GM18909 (cell line): ENCODE data around the gene GGCT.
"Not testable (repeated sequence)": the region's sequence is repeated elsewhere in the genome, so short reads cannot be mapped to it uniquely, and the experiment has no call there.

Experiments used
- ATAC-seq: cut with Tn5 transposase; IDR thresholded peaks from one replicate; pipeline ENCODE4 v1.9.1; 2021; ENCODE audit warnings: mild to moderate bottlenecking; ENCODE audit not compliant: unreplicated experiment, poor library complexity

Gene GGCT, protein sequence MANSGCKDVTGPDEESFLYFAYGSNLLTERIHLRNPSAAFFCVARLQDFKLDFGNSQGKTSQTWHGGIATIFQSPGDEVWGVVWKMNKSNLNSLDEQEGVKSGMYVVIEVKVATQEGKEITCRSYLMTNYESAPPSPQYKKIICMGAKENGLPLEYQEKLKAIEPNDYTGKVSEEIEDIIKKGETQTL

GRCh38 chr7:30504301-30505173 lies at the start of gene GGCT:
Gene GGCT (minus strand): TSS chr7:30504829. CDS start chr7:30504709, 120 bp downstream.
- peak; percentile 99 for ATAC-seq

GRCh38 chr7:30553546-30553945 lies 48.9 kb upstream of the GGCT start:
- ATAC-seq: no peak

DNA sequence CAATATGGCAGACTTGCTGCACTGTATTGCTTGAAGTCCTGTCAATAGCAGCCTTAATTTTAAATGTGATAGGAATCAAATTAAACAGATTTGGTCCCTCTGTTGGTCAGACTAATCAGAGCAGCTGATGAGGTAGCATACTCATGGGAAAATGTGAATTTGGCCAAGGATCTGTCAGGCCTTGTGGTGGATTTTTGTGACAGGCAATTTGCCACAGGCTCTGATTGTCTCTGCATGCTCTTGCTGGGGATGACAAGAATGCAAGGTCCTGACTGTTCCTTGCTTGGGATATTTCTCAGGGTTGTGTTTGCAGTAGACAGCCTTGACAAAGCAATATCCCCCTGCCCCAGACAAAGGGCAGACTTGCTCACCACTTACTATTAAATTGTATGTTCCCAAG lies 48.5 kb upstream of the GGCT start:
- no peak for ATAC-seq

- ATAC-seq: no peak
These were observed 47.7 kb upstream of the GGCT start for GRCh38 chr7:30552330-30552729.

DNA sequence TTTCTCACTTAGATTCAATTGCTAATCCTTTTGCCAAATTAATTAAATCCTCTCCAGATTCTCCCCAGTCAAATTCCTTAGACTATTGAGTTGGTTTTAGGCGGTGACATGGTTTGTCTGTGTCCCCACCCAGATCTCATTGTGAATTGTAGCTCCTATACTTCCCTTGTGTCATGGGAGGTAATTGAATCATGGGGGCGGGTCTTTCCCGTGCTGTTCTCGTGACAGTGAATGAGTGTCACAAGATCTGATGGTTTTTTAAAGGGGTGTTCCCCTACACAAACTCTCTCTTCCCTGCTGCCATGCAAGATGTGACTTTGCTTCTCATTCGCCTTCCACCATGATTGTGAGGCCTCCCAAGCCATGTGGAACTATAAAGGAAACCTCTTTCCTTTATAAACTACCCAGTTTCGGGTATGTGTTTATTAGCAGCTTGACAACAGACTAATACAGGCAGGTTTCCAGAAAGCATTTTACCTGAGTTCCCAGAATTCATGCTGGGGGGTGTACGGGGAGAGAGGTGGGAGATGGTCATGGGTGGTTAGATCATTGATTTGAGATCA lies 45.4 kb upstream of the GGCT start:
- ATAC-seq: no peak

- peak; percentile 69 for ATAC-seq
These were observed 44.2 kb upstream of the GGCT start for GRCh38 chr7:30548845-30549244.

DNA sequence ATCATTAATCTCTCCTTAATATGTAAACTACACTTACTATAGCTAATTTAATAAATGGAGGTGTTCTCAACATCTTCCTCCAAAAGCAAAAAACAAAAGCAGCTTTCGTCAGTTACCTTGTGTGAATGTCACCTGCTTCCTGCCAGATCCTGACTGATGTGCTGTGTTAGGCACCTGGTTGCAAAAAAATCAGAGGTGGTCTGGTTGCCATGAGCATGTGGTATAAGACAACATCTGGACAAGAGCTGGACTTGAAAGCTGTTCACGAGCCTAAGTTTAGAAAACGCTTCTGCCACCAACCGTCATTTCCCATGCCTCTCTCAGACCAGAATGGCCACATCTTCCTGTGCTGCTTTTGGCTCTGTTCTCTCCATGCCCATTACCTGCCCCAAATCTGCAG lies 42.0 kb upstream of the GGCT start:
- ATAC-seq: no peak

DNA sequence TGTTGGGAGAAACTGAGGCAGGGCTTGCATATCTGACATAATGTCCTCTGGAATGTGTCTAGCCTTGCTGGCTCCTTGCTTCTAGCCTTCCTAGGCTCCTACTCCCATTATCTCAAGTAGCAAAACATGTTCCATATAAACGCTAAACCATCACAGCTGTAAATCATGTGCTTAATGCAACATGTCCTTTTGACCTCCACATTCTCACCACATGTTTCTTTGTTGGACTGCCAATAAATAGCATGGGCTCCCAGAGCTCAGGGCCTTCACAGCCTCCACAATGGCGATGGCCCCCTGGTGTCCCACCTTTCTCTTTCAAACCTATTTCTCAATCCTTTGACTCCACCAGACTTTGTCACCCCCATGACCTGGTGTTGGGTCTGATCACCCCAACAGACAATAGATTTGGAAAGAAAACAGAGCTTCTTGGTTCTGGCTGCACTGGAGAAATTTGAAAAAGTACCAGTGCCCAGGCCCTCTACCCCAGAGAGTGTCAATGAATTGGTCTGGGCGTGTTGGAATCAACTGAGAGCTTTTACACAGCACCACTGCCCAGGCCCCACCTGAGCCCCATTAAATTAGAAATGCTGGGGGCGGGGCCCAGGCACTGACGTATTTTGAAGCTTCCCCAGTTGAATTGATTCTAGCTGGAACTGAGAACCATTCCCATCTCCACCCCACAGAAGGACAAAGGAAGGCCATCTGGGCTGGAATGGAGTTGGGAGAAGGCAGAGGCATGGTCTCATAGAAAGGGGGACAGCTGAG lies 41.3 kb upstream of the GGCT start:
- no peak for ATAC-seq

- no peak for ATAC-seq
These were observed 39.3 kb upstream of the GGCT start for GRCh38 chr7:30543813-30544525.

DNA sequence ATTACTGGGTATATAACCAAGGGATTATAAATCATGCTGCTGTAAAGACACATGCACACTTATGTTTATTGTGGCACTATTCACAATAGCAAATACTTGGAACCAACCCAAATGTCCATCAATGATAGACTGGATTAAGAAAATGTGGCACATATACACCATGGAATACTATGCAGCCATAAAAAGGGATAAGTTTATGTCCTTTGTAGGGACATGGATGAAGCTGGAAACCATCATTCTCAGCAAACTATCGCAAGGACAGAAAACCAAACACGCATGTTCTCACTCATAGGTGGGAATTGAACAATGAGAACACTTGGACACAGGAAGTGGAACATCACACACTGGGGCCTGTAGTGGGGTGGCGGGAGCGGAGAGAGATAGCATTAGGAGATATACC lies 38.5 kb upstream of the GGCT start:
- not testable (repeated sequence) for ATAC-seq

- no peak for ATAC-seq
These were observed 29.3 kb upstream of the GGCT start for GRCh38 chr7:30533886-30534285.

GRCh38 chr7:30531286-30531685 lies 26.7 kb upstream of the GGCT start:
- ATAC-seq: no peak

DNA sequence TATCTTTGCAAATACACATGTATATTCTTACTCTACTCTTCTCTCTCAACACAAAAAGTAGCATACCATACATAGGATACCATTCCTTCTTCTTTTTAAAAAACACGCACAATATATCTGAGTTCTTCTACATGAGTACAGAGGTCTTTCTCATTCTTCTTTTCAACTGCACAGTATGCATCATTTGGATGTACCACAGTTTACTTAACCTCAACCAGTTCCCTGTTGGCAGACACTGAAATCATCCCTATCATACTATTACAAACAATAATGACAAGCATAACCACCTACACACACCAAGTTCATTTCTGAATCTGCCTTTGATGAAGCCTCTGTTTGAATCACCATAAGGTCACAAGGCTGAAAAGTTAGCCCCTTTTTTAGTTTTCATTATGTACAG lies 25.7 kb upstream of the GGCT start:
- ATAC-seq: no peak

- no peak for ATAC-seq
These were observed 24.1 kb upstream of the GGCT start for GRCh38 chr7:30528779-30529178.

GRCh38 chr7:30527297-30527696 lies 22.7 kb upstream of the GGCT start:
- not testable (repeated sequence) for ATAC-seq

DNA sequence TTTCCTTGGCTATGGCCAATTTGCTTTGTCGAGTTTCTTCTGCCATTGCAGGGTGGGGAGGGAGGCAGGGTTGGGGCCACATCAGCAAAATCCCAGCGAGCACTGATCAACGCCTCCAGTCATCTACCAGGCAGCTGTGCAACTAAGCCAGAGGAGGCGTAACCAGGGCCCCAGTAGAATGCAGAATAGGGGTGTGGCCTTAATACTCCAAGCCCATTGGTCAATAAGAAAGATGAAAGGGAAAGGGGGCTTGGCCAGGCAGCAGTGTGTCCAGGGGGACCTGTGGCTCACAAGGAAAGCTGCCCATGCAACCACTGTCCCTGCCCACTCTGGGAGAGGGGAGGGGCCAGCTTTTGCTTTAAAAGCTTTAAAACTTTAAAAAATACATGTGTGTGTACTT lies 21.5 kb upstream of the GGCT start:
- no peak for ATAC-seq

GRCh38 chr7:30525429-30525828 lies 20.8 kb upstream of the GGCT start:
- no peak for ATAC-seq

GRCh38 chr7:30524545-30524944 lies 19.9 kb upstream of the GGCT start:
- no peak for ATAC-seq

DNA sequence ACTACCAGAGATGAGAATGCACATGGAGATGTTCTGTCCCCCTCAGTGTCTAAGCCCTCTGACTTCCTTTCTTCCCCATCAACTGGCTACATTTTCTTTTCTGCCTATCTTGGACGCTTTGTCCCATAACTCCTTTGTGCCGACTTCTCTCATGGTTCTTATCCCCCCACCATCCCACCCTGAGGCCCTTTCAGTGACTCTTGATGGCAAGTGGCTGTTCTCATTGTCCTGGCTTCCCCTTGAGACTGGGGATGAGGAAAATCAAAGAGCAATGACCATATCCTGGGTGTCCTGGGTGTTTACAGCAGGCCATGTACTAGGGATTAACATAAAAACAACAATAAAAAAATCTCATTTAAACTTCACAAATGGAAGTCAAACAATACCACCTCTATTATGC lies 18.8 kb upstream of the GGCT start:
- no peak for ATAC-seq

DNA sequence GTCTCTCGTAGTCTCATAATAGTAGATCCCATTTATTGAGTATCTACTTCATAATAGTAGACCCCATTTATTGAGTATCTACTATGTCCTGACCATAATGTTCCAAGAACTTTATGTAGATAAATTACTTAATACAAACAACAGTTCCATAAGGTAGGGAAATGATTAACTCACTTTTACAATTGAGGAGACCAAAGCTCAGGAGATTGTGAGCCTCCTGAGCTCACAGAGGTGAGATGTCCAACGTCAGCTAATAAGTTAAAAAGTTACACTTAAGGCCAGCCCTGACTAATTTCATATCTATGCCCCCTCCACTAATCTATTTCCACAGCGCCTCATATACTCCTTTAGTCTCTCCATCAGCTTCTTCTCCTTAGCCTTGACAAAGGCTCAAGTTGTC lies 17.5 kb upstream of the GGCT start:
- no peak for ATAC-seq
